HEK293 (cell line): Measurements from ENCODE around the gene KCNT1.

Experiments
- ELK4 ChIP-seq: IDR thresholded peaks from 2 replicates; pipeline ENCODE4 v1.6.1; 2011; ENCODE audit warnings: mild to moderate bottlenecking, low read depth, low read length, borderline replicate concordance
- REPIN1 ChIP-seq: fragments of 450-650 bp; formaldehyde crosslinking; IDR thresholded peaks from 2 replicates; pipeline ENCODE4 v1.5.1; 2017; ENCODE audit warnings: missing biosample characterization, missing genetic modification characterization, low read depth
- TCF7L2 ChIP-seq: IDR thresholded peaks from 2 replicates; pipeline ENCODE4 v1.6.1; 2011; ENCODE audit warnings: low read depth, mild to moderate bottlenecking, inconsistent platforms, low read length, moderate library complexity, borderline replicate concordance
- ZNF19 ChIP-seq: fragments of 450-650 bp; formaldehyde crosslinking; IDR thresholded peaks from 2 replicates; pipeline ENCODE4; 2016; ENCODE audit warnings: missing biosample characterization, missing genetic modification characterization, low read depth
- TF ChIP-seq, protein P1 (sequence below): fragments of 450-650 bp; formaldehyde crosslinking; IDR thresholded peaks from 2 replicates; pipeline ENCODE4 v1.5.1; 2016; ENCODE audit warnings: missing biosample characterization, missing genetic modification characterization
- TF ChIP-seq, protein P2 (sequence below): fragments of 450-650 bp; formaldehyde crosslinking; IDR thresholded peaks from 2 replicates; pipeline ENCODE4 v1.5.1; 2016; ENCODE audit warnings: missing biosample characterization, missing genetic modification characterization

DNA sequence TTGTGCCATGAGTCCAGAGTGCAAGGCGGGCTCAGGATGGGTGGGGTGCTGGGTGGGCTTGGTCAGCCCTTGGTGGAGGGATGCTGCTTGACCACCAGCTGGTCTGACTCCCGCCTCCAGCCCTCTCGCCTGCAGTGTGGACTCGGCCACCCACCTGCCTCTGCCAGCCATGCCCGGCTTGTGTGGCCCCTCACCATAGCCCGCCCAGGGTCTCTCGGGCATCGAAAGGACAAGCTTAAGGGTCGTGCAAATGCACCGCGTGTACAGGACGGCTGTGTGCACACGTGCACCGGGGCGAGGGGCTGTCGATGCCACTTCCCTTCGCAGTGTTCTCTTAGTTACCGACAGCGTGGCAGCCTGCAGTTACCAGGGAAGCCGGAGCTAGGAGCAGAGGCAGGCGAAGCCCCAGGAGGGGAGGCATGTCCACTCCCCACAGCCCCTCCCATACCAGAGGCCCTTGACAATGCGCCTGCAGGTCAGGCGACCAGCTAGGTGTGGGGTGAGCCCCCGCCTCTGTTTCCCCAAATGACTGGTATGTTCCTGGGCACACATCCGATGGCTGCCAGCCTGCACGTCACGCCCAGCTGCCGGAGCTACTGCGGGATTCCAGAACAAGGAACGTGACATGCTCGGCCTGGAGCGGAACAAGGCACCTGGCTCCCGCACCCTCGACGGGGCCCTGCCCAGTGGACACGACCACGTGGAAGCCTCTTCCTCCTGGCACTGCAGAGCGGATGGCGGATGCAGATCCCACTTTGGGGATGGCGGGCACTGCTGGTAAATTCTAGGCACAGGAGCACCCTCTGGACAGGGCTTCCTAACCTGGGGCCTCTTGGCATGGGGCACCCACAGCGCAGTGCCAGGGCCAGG is 31.0 kb upstream of the KCNT1 start:
- TF ChIP-seq, protein P1, sequence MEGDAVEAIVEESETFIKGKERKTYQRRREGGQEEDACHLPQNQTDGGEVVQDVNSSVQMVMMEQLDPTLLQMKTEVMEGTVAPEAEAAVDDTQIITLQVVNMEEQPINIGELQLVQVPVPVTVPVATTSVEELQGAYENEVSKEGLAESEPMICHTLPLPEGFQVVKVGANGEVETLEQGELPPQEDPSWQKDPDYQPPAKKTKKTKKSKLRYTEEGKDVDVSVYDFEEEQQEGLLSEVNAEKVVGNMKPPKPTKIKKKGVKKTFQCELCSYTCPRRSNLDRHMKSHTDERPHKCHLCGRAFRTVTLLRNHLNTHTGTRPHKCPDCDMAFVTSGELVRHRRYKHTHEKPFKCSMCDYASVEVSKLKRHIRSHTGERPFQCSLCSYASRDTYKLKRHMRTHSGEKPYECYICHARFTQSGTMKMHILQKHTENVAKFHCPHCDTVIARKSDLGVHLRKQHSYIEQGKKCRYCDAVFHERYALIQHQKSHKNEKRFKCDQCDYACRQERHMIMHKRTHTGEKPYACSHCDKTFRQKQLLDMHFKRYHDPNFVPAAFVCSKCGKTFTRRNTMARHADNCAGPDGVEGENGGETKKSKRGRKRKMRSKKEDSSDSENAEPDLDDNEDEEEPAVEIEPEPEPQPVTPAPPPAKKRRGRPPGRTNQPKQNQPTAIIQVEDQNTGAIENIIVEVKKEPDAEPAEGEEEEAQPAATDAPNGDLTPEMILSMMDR (tag by site-specific recombination) = no peak
- TF ChIP-seq REPIN1 (no peak), TCF7L2 (no peak), ZNF19 (tag by site-specific recombination) (no peak), ELK4 (no peak)
- TF ChIP-seq, protein P2, sequence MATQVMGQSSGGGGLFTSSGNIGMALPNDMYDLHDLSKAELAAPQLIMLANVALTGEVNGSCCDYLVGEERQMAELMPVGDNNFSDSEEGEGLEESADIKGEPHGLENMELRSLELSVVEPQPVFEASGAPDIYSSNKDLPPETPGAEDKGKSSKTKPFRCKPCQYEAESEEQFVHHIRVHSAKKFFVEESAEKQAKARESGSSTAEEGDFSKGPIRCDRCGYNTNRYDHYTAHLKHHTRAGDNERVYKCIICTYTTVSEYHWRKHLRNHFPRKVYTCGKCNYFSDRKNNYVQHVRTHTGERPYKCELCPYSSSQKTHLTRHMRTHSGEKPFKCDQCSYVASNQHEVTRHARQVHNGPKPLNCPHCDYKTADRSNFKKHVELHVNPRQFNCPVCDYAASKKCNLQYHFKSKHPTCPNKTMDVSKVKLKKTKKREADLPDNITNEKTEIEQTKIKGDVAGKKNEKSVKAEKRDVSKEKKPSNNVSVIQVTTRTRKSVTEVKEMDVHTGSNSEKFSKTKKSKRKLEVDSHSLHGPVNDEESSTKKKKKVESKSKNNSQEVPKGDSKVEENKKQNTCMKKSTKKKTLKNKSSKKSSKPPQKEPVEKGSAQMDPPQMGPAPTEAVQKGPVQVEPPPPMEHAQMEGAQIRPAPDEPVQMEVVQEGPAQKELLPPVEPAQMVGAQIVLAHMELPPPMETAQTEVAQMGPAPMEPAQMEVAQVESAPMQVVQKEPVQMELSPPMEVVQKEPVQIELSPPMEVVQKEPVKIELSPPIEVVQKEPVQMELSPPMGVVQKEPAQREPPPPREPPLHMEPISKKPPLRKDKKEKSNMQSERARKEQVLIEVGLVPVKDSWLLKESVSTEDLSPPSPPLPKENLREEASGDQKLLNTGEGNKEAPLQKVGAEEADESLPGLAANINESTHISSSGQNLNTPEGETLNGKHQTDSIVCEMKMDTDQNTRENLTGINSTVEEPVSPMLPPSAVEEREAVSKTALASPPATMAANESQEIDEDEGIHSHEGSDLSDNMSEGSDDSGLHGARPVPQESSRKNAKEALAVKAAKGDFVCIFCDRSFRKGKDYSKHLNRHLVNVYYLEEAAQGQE (tag by site-specific recombination) = no peak
